H9 (cell line): ENCODE results near the gene CSAD. TPM values are rescaled to one million over a fixed set of nuclear protein-coding genes. Genes with fewer than 3 reads are reported as not detected.

Source experiments
- DNase-seq: peaks from one replicate; pipeline ENCODE4 v3.0.0-alpha.2; 2017
- H2AFZ ChIP-seq: one replicate; pipeline ENCODE4 v1.6.1; 2013; ENCODE audit warnings: mild to moderate bottlenecking, low read length, control low read depth, moderate library complexity
- H2AK5ac ChIP-seq: 2 replicates; pipeline ENCODE4 v1.6.1; 2013; ENCODE audit warnings: low read length, control low read depth, mixed read lengths; ENCODE audit not compliant: insufficient read length
- H2BK120ac ChIP-seq: one replicate; pipeline ENCODE4 v1.6.1; 2013; ENCODE audit warnings: low read depth, mild to moderate bottlenecking, low read length, control low read depth, inconsistent platforms; ENCODE audit not compliant: poor library complexity, severe bottlenecking
- H2BK12ac ChIP-seq: 2 replicates; pipeline ENCODE4 v1.6.1; 2013; ENCODE audit warnings: low read length, control low read depth, mixed read lengths, low read depth; ENCODE audit not compliant: insufficient read length
- H2BK15ac ChIP-seq: 2 replicates; pipeline ENCODE4 v1.6.1; 2013; ENCODE audit warnings: low read depth, low read length, control low read depth
- H2BK20ac ChIP-seq: one replicate; pipeline ENCODE4 v1.6.1; 2013; ENCODE audit warnings: low read depth, mild to moderate bottlenecking, low read length, control low read depth, inconsistent platforms; ENCODE audit not compliant: poor library complexity, severe bottlenecking
- H2BK5ac ChIP-seq: 2 replicates; pipeline ENCODE4 v1.6.1; 2013; ENCODE audit warnings: low read length, control low read depth, mixed read lengths; ENCODE audit not compliant: insufficient read length
- H3K14ac ChIP-seq: 2 replicates; pipeline ENCODE4 v1.6.1; 2013; ENCODE audit warnings: low read length, control low read depth; ENCODE audit not compliant: insufficient read depth
- H3K18ac ChIP-seq: 2 replicates; pipeline ENCODE4 v1.6.1; 2013; ENCODE audit warnings: low read depth, mild to moderate bottlenecking, mixed read lengths, low read length, control low read depth; ENCODE audit not compliant: insufficient read length
- H3K23ac ChIP-seq: 2 replicates; pipeline ENCODE4 v1.6.1; 2013; ENCODE audit warnings: low read length, control low read depth, mixed read lengths, low read depth; ENCODE audit not compliant: insufficient read length
- H3K23me2 ChIP-seq: 2 replicates; pipeline ENCODE4 v1.6.1; 2013; ENCODE audit warnings: low read depth, mild to moderate bottlenecking, mixed read lengths, low read length, control low read depth; ENCODE audit not compliant: insufficient read length, poor library complexity, severe bottlenecking
- H3K27ac ChIP-seq: 2 replicates; pipeline ENCODE4 v1.5.1; 2013; ENCODE audit warnings: low read length, control low read depth, mixed read lengths, low read depth; ENCODE audit not compliant: insufficient read length
- H3K27me3 ChIP-seq: 2 replicates; pipeline ENCODE4 v1.6.1; 2013; ENCODE audit warnings: low read length, control low read depth, inconsistent platforms; ENCODE audit not compliant: insufficient read depth
- H3K4ac ChIP-seq: 2 replicates; pipeline ENCODE4 v1.6.1; 2013; ENCODE audit warnings: low read depth, mild to moderate bottlenecking, control low read depth, inconsistent platforms, low read length, moderate library complexity
- H3K4me1 ChIP-seq: 2 replicates; pipeline ENCODE4 v1.6.1; 2013; ENCODE audit warnings: low read length, control low read depth, inconsistent platforms; ENCODE audit not compliant: insufficient read depth
- H3K4me2 ChIP-seq: 2 replicates; pipeline ENCODE4 v1.6.1; 2013; ENCODE audit warnings: low read length, control low read depth, mixed read lengths; ENCODE audit not compliant: insufficient read length, insufficient read depth
- H3K56ac ChIP-seq: 2 replicates; pipeline ENCODE4 v1.6.1; 2013; ENCODE audit warnings: low read depth, mild to moderate bottlenecking, mixed read lengths, low read length, control low read depth; ENCODE audit not compliant: insufficient read length
- H3K79me1 ChIP-seq: 2 replicates; pipeline ENCODE4 v1.6.1; 2013; ENCODE audit warnings: low read depth, mild to moderate bottlenecking, moderate library complexity, low read length, control low read depth, inconsistent platforms; ENCODE audit not compliant: insufficient read depth, poor library complexity, severe bottlenecking
- H3K79me2 ChIP-seq: 2 replicates; pipeline ENCODE4 v1.6.1; 2013; ENCODE audit warnings: low read length, control low read depth, inconsistent platforms; ENCODE audit not compliant: insufficient read depth
- H3K9ac ChIP-seq: 2 replicates; pipeline ENCODE4 v1.6.1; 2013; ENCODE audit warnings: low read length, control low read depth, mixed read lengths; ENCODE audit not compliant: insufficient read length; ENCODE audit errors: extremely low read depth
- H3K9me3 ChIP-seq: one replicate; pipeline ENCODE4 v1.6.1; 2013; ENCODE audit warnings: low read depth, low read length, inconsistent platforms; ENCODE audit not compliant: control insufficient read depth
- H3T11ph ChIP-seq: one replicate; pipeline ENCODE4 v1.6.1; 2013; ENCODE audit warnings: mild to moderate bottlenecking, low read length, control low read depth, inconsistent platforms
- H4K20me1 ChIP-seq: one replicate; pipeline ENCODE4 v1.6.1; 2013; ENCODE audit not compliant: control insufficient read depth, insufficient read length, insufficient read depth
- H4K5ac ChIP-seq: 2 replicates; pipeline ENCODE4 v1.6.1; 2013; ENCODE audit warnings: low read depth, mild to moderate bottlenecking, mixed read lengths, low read length, control low read depth; ENCODE audit not compliant: insufficient read length
- H4K8ac ChIP-seq: replicated peaks from 2 replicates; pipeline ENCODE4 v1.6.1; 2013; ENCODE audit warnings: low read length, control low read depth, mixed read lengths, low read depth; ENCODE audit not compliant: insufficient read length
- H4K91ac ChIP-seq: 2 replicates; pipeline ENCODE4 v1.6.1; 2013; ENCODE audit warnings: low read depth, mild to moderate bottlenecking, moderate library complexity, mixed read lengths, low read length, control low read depth; ENCODE audit not compliant: insufficient read length
- H3K27ac Mint-ChIP-seq, 3 experiments: 2 replicates in 2 of 3; 3 replicates in 1 of 3; pipeline ENCODE4 v1.8.0; 2020 to 2021; ENCODE audit warnings: mixed read lengths in 3 of 3, mild to moderate bottlenecking in 1 of 3, moderate library complexity in 1 of 3
- H3K27me3 Mint-ChIP-seq: 2 replicates; pipeline ENCODE4 v1.8.0; 2021; ENCODE audit warnings: low read depth, mild to moderate bottlenecking, moderate library complexity, mixed read lengths
- H3K36me3 Mint-ChIP-seq, 3 experiments: 2 replicates in 2 of 3; 3 replicates in 1 of 3; pipeline ENCODE4 v1.8.0; 2020 to 2021; ENCODE audit warnings: low read depth in 3 of 3, mixed read lengths in 3 of 3; ENCODE audit not compliant: insufficient read depth in 1 of 3
- H3K4me1 Mint-ChIP-seq, 2 experiments: 2 replicates each; pipeline ENCODE4 v1.8.0; 2020; ENCODE audit warnings: mixed read lengths in 2 of 2
- H3K4me3 Mint-ChIP-seq, 2 experiments: 2 replicates in 1 of 2; 3 replicates in 1 of 2; pipeline ENCODE4 v1.8.0; 2020 to 2021; ENCODE audit warnings: mild to moderate bottlenecking in 2 of 2, mixed read lengths in 2 of 2, moderate library complexity in 1 of 2
- H3K9me3 Mint-ChIP-seq, 2 experiments: 2 replicates in 1 of 2; 3 replicates in 1 of 2; pipeline ENCODE4 v1.8.0; 2020; ENCODE audit warnings: mild to moderate bottlenecking in 2 of 2, mixed read lengths in 2 of 2, moderate library complexity in 1 of 2
- CTCF ChIP-seq: fragments of 200-600 bp; sonication (generic); conservative IDR thresholded peaks from 3 replicates; pipeline ENCODE4 v1.8.0; 2021; ENCODE audit warnings: antibody characterized with exemption, mild to moderate bottlenecking
- WGBS: extraction: QIAGEN DNeasy Blood & Tissue Kit; methylation state at CpG from one replicate; pipeline ENCODE4 v1.1.7; 2013; ENCODE audit warnings: missing lambda C conversion rate, low lambda C conversion rate, mixed read lengths; ENCODE audit not compliant: insufficient read length; ENCODE audit errors: extremely low coverage; 5-methylcytosine and 5-hydroxymethylcytosine counted together
- total RNA-seq: library from RNA; stranded (reverse); gene quantifications from 2 replicates; pipeline ENCODE4 v1.2.1, GENCODE V29; 2021

CSAD gene
- total RNA-seq, 1 experiment from 2014 or later, result 7.4 TPM

- H2BK5ac ChIP-seq, result no peak overlapping the region
- H3K79me1 ChIP-seq, result no peaks in the 10 kb centered on the region
- H3K27me3 Mint-ChIP-seq, result peaks cover 78% of the 10 kb centered on the region
- H4K5ac ChIP-seq, result no peak overlapping the region
- H3K27ac Mint-ChIP-seq, result no peak overlapping the region
- no peak for DNase-seq
- 0 out of 5 replicates have a peak, but pooled peaks cover 0 to 2% of the 10 kb centered on the region in 2 experiments for H3K9me3 Mint-ChIP-seq
- no peak overlapping the region for H3K14ac ChIP-seq
- H3K23me2 ChIP-seq, result no peaks in the 10 kb centered on the region
- H2AK5ac ChIP-seq, result no peak overlapping the region
- no peak overlapping the region for H3K4ac ChIP-seq
- no peaks in the 10 kb centered on the region for H3K9me3 ChIP-seq
- no peak overlapping the region for H4K91ac ChIP-seq
- no peaks in the 10 kb centered on the region for H3K4me1 ChIP-seq
- H2AFZ ChIP-seq, result no peak overlapping the region
- no peak overlapping the region for H3K4me3 Mint-ChIP-seq
- no peak overlapping the region for H3K4me2 ChIP-seq
- no peak overlapping the region for H3K9ac ChIP-seq
- TF ChIP-seq CTCF, result no peak
- no peaks in the 10 kb centered on the region; a peak in 1 of 7 replicates for H3K36me3 Mint-ChIP-seq
- H2BK120ac ChIP-seq, result no peak overlapping the region
- peaks cover 6 to 9% of the 10 kb centered on the region in 2 experiments for H3K4me1 Mint-ChIP-seq
- no peak overlapping the region for H3K18ac ChIP-seq
- H2BK15ac ChIP-seq, result no peak overlapping the region
- no peaks in the 10 kb centered on the region for H4K20me1 ChIP-seq
- no CpG with 5 or more reads among the region's 11 CpGs for WGBS
- H3K27me3 ChIP-seq, result peaks cover 17% of the 10 kb centered on the region; the same call in 1 of the 2 replicates
- H3K79me2 ChIP-seq, result no peaks in the 10 kb centered on the region
- H3K27ac ChIP-seq, result no peak overlapping the region
- no peak overlapping the region for H3K56ac ChIP-seq
- no peak overlapping the region for H2BK12ac ChIP-seq
- no peak overlapping the region for H4K8ac ChIP-seq
- H2BK20ac ChIP-seq, result no peak overlapping the region
- no peak overlapping the region for H3K23ac ChIP-seq
- H3T11ph ChIP-seq, result no peak overlapping the region
These were observed 13.4 kb upstream of the CSAD start for GRCh38 chr12:53193985-53194716.
